Activated CD8-positive, alpha-beta memory T cell treated with anti-CD3 and anti-CD28 coated beads, Interleukin-2, amount 50 U/mL, for 24 hours (primary cell): ENCODE measurements around the gene HLA-A.

ENCODE experiments used
- DNase-seq: peaks from one replicate; pipeline ENCODE4 v3.0.0-alpha.2; 2020; ENCODE audit errors: extremely low read depth

Gene HLA-A

DNA sequence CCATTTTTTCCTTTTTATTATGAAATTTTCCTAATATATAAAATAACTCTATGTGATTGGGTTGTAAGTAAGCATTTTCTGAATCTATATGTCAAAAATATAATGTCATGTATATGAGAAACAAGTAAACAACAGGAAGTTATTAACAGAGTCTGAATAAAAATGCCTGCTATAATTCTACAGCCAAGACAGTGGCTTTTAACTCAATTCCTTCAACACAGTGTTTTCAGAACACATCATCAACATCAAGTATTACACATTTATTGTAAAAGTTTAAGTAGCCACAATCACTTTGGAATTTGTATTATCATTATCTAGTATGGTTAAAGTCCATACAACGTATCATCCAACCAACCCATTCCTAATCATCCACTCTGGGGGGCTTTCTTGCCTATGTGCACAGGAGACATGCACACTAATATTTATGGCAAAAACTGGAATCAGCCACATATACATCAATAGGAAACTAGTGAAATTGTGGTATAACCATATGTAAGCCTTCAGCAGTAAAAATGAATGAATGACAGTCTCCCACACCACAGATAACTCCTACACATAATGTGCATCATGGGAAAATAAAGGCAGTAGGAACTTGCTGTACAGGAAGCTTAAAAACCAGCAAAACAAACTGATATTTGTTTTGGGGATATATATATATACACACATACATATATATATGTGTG lies 6.9 kb upstream of the HLA-A start:
- no peak for DNase-seq

DNA sequence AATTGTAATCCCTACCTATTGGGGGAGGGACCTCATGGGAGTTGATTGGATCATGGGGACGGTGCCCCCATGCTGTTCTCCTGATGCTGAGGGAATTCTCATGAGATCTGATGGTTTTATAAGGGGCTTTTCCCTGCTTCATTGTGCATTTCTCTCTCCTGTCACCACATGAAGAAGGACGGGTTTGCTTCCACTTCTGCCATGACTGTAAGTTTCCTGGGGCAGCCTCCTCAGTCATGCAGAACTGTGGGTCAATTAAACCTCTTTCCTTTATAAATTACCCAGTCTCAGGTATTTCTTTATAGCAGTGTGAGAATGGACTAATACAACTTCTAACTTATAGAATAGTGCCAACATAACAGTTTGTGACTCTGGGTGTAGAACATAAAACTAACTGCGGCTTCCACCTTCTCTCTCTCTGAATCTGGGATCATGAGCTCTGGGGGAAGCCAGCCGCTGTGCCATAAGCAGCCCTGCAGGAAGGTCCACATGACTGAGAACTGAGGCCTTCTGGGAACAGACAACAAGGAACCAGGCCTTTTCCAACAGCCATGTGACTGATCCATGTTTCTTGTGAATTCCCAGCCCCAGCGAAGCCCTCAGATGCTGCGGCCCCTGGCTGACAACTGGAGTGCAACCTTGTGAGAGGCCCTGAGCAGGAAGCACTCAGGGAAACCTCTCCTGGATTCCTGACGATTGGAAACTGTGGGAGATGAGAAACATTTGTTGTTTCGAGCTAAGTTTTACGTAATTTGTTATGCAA lies 3.4 kb upstream of the HLA-A start:
- DNase-seq: no peak

DNA sequence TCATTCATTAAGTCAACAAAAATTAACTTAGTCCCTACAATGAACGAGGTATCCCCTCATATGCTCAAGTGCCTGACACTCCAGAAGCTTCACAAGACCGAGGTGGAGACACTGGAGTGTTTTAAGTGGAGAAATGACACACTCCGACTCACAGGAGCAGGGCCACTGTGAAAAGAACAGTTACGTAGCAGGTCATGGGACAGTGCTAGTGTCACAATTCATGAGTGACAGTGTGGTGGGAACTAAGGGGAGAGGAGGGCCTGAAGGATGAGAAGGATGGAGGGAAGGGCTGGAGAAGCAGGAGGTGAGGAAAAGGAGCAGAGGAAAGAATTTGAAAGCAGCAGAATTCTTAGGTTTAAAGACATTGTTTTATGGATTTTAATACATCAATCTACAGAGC lies 1.3 kb upstream of the HLA-A start:
- DNase-seq: no peak

DNA sequence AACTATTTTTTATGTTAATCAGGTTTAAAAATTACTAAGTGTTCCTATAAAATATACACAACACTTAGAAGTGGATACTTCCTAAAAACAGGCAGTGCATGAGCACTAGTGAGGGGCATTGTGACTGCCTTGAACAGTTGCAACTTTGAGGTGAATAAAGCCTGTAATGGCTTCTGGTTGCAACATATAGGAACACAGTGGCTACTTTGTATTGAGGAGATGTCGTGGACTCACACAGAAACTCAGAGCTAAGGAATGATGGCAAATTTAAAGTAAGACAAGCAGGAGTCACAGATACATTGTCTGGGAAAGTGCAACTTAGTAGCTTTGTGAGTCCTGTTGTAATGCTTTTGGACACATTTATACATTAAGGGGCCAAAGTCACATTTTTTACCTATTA lies 861 bp upstream of the HLA-A start:
- DNase-seq: no peak

DNA sequence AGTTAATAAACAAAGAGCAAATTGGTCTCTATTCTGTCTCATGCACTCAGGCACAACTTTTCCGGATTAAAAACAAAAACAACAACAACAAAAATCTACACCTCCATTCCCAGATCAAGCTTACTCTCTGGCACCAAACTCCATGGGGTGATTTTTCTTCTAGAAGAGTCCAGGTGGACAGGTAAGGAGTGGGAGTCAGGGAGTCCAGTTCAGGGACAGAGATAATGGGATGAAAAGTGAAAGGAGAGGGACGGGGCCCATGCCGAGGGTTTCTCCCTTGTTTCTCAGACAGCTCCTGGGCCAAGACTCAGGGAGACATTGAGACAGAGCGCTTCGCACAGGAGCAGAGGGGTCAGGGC lies 437 bp upstream of the HLA-A start:
- no peak for DNase-seq

DNA sequence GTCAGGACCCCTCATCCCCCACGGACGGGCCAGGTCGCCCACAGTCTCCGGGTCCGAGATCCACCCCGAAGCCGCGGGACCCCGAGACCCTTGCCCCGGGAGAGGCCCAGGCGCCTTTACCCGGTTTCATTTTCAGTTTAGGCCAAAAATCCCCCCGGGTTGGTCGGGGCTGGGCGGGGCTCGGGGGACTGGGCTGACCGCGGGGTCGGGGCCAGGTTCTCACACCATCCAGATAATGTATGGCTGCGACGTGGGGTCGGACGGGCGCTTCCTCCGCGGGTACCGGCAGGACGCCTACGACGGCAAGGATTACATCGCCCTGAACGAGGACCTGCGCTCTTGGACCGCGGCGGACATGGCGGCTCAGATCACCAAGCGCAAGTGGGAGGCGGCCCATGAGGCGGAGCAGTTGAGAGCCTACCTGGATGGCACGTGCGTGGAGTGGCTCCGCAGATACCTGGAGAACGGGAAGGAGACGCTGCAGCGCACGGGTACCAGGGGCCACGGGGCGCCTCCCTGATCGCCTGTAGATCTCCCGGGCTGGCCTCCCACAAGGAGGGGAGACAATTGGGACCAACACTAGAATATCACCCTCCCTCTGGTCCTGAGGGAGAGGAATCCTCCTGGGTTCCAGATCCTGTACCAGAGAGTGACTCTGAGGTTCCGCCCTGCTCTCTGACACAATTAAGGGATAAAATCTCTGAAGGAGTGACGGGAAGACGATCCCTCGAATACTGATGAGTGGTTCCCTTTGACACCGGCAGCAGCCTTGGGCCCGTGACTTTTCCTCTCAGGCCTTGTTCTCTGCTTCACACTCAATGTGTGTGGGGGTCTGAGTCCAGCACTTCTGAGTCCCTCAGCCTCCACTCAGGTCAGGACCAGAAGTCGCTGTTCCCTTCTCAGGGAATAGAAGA lies 978 bp downstream of the HLA-A start:
- no peak for DNase-seq

DNA sequence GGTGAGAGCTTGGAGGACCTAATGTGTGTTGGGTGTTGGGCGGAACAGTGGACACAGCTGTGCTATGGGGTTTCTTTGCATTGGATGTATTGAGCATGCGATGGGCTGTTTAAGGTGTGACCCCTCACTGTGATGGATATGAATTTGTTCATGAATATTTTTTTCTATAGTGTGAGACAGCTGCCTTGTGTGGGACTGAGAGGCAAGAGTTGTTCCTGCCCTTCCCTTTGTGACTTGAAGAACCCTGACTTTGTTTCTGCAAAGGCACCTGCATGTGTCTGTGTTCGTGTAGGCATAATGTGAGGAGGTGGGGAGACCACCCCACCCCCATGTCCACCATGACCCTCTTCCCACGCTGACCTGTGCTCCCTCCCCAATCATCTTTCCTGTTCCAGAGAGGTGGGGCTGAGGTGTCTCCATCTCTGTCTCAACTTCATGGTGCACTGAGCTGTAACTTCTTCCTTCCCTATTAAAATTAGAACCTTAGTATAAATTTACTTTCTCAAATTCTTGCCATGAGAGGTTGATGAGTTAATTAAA lies 3.0 kb downstream of the HLA-A start:
- no peak for DNase-seq

DNA sequence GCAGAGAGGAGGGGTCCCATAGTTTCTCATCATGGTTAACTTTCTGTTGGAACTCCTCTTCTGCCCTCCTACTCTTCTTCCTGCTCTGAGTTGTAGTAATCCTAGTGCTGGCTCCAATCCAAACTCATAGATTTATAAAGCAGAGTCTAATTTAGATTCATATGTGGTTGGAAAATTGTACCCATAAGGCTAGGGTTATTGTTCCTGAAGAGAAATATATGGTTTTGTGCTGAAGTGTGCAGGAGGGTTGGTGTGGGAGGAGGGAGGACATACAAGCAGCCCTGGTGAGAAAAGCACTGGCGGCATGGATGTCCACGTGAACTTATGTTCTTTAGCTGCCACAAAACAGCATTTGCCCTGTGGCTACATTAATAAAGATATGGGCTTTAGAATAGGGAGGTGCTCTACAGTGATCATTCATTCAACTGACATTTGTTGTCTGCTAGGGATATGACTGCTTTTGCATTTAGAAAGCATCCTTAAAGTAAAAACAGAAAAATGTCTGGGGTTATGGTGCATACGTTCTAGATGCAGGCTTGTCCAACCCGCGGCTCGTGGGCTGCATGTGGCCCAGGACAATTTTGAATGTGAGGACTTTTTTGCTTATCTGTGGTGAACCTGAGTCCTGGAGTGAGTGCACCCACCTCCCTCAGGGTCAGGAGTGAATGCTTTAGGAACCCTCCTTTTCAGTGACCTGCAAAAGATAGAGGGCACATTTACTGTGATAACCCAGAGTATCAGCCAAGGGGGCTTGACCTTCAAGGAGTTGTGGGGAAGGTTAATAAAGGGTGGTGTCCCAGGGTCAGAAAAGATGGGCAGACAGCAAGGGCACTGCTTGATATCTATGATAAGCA lies 4.1 kb downstream of the HLA-A start:
- DNase-seq: no peak

DNA sequence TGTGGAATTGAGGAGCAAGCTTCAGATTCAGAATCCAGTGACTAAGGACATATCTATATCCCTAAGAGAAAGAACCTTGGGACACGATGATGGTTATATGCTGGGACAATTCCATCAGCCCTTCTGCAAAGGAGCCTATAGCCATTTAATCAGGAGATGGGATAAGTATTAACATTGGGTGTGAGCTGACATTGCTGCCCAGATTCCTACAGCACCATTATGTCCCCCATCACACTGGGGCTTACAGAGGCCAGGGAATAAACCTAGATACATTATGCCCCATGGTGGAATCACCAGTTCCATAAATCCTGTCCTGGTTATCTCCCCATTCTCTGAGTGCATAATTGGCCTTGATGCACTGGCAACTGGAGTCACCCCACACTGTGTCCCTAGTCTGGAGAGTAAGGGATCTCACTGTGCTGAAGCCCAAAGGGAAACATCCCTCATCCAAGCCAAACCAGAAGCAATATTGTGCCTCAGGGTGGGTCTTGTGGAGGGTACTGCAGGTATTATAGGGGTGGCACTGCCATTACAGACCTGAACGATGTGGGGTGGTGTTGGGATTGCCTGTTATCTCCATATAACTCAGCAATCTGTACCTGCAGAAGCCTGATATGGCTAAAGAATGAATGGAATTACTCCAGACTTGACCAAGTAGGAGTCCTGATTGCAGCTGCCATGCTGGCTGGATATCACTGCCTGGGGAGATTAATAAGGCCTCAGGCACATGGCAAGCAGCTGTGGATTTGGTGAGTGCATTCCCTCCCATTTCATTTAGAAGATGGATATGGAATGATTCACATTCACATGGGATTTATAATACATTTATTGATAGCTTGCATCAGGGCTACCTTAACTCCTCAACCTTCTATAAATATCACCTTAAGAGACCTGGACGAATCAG lies 5.0 kb downstream of the HLA-A start:
- no peak for DNase-seq

DNA sequence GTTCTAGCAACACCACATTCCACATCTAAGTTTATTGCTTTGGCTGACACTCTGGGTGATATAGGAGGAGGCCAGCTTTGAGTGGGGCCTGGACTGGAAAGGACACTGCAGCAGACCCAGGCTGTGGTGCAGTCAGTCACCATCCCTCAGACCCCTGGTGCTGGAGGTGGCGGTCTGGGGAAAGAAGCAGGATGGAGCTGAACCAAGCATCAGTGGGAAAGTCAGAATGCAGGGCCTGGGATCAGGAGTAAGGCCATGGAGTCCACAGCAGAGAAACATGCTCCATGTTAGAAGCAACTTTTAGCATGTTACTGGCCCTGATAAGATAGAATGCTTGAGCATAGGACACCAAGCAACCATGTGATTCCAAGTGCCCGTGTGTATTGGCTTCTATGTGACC lies 5.9 kb downstream of the HLA-A start:
- DNase-seq: no peak

DNA sequence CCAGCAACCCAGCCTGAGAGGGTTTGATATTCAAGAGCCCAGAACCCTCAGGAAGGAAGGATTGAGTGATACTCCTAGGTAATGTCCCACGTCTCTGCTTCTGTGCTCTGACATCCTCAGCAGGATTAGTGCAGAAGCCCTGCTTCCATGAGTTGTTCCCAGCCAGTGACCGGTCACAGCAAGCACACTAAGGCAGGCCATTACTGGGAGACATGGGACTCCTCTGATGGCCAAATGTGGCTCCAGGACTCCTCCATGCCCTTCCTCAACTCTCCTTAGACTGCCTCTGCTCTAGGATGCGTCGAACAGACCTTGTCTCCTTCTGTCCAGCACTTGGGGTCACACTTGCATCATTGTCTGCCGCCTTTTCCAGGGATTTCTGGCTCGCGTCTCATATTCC lies 7.6 kb downstream of the HLA-A start:
- DNase-seq: no peak

DNA sequence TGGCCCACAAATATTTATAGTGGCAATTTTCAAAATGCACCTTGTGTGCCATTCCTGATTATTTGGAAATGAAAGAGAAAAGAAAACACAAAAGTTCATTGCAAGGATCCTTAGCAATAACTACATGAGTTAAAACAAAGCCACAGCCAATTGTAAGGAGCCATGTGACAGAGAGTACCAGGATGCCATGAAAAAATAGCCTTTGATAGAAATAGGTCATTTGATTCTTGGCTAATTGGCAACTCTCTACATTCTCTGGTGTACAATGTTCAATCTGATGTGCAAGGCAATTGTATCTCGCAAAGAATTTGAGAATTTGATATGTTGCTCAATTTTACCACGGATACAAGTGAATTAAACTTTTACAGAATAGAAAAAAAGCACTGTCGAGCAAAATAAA lies 9.6 kb downstream of the HLA-A start:
- DNase-seq: no peak

DNA sequence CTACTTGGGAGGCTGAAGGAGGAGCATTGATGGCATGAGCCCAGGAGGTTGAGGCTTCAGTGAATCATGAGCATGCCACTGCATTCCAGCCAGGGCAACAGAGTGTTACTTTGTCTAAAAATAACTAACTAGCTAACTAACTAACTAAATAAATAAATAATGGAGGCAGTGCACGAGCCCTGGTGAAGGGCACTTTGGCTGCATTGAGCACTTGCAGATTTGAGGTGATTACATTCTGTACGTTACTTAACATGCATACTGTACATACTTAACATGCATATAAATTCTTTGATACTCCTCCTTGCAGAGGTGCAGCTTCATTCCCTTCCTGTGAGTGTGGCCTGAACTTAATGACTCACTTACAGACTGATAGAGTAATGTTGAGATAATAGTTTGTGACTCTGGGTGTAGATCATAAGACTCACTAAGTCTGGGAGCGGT lies 10.7 kb downstream of the HLA-A start:
- no peak for DNase-seq

DNA sequence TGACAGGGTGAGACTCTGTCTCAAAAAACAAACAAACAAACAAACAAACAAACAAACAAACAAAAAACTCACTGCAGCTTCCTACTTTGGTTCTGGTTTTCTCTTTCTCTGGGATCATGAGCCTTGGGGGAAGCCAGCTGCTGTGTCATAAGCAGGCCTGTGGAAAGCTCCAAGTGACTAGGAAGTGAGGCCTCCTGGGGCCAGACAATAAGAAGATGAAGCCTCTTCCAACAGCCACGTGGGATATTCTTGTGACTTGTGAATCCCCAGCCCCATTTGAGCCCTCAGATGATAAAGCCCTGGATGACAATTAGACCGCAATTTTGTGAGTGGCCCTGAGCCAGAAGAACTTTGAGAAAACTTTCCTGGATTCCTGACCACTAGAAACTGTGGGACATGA lies 11.4 kb downstream of the HLA-A start:
- no peak for DNase-seq

DNA sequence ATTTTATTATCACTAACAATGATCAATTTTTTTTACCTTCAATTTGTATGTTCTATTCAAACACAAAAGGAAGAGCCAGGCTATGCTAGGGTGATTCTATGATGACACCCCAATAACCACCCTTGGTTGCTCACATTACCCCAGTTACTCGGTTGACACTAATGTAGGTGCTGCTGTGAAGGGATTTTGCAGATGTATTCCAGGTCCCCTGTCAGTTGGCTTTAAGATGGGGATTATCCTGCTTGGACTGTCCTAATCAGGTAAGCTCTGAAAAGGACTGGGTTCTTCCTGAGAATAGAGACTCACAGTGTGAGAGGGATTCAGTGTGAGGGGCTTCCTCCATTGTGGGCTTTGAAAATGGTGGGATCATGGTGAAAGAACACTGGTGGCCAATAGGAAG lies 11.9 kb downstream of the HLA-A start:
- DNase-seq: no peak

DNA sequence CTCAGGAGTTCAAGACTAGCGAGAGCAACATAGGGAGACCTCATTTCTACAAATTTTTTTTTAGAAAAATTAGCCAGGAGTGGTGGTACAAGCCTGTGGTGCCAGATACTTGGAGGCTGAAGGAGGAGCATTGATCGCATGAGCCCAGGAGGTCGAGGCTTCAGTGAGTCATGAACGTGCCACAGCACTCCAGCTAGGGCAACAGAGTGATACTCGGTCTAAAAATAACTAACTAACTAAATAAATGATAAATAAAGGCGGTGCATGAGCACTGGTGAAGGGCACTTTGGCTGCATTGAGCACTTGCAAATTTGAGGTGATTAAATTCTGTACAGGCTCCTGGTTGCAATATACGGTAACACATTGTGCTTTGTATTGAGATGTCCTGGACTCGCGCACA lies 13.5 kb downstream of the HLA-A start:
- no peak for DNase-seq

DNA sequence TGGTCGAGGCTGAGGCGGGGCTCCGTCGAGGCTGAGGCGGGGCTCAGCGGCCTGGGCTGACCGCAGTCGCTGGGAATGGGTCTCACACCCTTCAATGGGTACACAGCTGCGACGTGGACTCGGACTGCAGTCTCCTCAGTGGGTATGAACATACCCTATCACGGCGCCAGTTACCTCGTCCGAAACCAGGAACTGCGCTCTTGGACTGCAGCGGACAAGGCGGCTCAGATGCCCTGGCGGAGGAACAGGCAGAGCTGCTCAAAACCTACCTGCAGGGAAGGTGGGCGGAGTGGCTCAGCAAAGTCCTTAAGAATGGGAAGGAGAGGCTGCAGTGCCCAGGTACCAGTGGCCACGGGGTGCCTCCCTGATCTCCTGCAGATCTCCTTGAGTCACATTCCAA lies 14.2 kb downstream of the HLA-A start:
- no peak for DNase-seq

DNA sequence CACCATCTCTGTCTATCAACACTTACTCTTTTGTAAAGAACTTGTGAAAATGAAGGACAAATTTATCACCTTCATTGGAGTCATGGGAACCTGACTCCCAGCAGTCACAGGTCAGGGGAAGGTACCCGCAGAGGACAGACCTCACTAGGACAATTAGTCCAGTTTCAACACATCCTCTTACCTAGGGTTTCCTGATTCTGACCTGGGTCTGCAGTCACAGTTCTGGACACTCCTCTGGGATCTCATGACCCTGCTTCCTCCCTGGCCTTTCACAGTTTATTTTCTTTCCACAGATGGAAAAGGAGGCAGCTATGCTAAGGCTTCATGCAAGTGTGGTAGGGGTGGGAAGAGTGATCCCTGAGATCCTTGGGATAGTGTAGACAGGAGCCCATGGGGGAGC lies 15.7 kb downstream of the HLA-A start:
- no peak for DNase-seq

DNA sequence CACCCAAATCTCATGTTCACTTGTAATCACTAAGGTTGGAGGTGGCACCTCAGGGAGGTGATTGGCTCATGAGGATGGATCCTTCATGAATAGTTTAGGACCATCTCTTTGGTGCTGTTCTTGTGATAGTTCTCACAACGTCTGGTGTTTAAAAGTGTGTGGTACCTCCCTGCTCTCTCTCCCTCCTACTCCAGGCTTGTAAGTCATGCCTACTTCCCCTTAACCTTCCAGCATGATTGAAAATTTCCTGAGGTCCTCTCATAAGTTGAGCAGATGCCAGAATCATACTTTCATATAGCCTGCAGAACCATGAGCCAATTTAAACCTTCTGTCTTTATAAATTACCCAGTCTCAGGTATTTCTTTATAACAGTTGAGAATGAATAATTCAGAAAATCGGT lies 16.6 kb downstream of the HLA-A start:
- DNase-seq: no peak

DNA sequence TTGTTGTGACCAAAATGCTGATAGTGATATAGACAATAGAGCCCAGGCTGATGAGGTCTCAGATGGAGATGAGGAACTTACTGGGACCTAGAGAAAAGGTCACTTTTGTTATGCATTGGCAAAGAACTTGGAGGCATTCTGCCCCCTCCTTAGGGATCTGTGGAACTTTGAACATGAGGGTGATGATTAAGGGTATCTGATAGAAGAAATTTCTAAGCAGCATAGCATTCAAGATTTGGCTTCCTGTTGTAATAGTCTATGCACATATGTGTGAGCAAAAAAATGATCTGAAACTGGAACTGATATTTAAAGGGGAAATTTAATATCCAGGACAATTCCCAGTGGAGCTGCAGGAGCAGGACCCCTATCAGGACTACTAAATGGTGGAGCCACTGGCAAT lies 17.1 kb downstream of the HLA-A start:
- DNase-seq: no peak
